ENCODE data around the gene PHLPP1. TPM values are rescaled to one million over a fixed set of nuclear protein-coding genes. Genes with fewer than 3 reads are reported as not detected.
A peak's percentile ranks its signal among the peaks of the same experiment; 100 is the strongest.

Gene PHLPP1
- total RNA-seq, 1 donor from 2014 or later = 21.2 TPM

DNA sequence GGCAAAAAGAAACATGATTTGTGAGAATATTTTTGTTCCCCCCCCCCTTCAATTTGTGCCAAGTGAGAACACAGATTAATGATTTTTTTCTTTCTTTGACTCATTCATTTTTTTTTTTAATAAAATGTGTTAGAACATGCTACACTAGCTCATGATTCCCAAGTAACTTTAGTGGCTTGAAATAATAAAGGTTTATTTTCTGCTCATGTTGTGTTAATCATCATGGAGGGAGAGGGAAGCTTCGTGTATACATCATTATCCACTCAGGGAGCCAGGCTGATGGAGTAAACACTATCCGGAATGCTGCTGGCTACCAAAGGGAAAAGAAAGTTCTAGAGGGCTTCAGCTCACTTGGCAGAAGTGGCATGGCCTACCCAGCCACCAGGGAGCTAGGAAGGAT, 40.6 kb downstream of the PHLPP1 start:
- peaks cover 7% of the 10 kb centered on the region for H3K36me3 Mint-ChIP-seq
- H3K4me1 Mint-ChIP-seq = peaks cover 56% of the 10 kb centered on the region
- no peak overlapping the region for H3K27ac Mint-ChIP-seq
- no peak overlapping the region for H3K4me3 Mint-ChIP-seq
- no peak for DNase-seq (ENCODE audit: low spot score in 2 of 2, unreplicated experiment in 2 of 2)
- no peaks in the 10 kb centered on the region for H3K27me3 Mint-ChIP-seq (ENCODE audit: low read depth)
- peaks cover 7% of the 10 kb centered on the region for H3K9me3 Mint-ChIP-seq
- TF ChIP-seq, protein P1, sequence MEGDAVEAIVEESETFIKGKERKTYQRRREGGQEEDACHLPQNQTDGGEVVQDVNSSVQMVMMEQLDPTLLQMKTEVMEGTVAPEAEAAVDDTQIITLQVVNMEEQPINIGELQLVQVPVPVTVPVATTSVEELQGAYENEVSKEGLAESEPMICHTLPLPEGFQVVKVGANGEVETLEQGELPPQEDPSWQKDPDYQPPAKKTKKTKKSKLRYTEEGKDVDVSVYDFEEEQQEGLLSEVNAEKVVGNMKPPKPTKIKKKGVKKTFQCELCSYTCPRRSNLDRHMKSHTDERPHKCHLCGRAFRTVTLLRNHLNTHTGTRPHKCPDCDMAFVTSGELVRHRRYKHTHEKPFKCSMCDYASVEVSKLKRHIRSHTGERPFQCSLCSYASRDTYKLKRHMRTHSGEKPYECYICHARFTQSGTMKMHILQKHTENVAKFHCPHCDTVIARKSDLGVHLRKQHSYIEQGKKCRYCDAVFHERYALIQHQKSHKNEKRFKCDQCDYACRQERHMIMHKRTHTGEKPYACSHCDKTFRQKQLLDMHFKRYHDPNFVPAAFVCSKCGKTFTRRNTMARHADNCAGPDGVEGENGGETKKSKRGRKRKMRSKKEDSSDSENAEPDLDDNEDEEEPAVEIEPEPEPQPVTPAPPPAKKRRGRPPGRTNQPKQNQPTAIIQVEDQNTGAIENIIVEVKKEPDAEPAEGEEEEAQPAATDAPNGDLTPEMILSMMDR (IDR thresholded peaks at IDR 0.05; ENCODE audit: unreplicated experiment) = no peak

DNA sequence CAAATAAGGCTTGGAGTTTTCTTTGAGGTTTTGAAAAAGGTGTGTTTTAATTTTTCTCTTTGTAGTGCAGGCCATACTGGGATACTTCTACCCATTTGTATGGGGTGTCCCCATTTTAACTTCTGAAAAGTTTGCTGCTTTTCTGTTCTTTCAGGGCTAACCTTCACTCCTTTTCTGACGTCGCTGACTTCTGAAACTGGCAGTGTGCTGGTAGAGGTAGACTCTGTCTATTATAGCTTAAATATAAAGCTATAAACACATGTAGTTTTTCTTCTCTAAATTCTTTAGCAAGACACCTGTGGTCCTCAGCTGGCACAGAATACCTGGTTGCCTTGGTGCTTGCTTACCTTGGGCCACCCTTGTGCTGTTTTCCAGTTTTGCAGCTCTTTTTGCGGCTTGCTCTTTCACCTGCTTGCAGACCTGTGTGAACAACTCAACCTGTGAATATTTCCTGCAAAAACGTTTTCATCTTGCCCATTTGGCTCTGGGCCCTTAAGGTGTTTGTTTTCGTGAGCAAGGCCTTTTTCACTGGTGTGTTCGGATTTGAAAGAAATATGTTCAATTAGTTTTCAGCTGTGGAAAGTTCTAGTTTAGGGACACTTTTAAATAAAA, 42.2 kb downstream of the PHLPP1 start:
- TF ChIP-seq, protein P1 (IDR thresholded peaks at IDR 0.05; ENCODE audit: unreplicated experiment) = no peak
- no peaks in the 10 kb centered on the region for H3K27me3 Mint-ChIP-seq (ENCODE audit: low read depth)
- H3K27ac Mint-ChIP-seq = no peak overlapping the region
- peaks cover 7% of the 10 kb centered on the region for H3K9me3 Mint-ChIP-seq
- H3K4me1 Mint-ChIP-seq = peaks cover 42% of the 10 kb centered on the region
- H3K36me3 Mint-ChIP-seq = peaks cover 7% of the 10 kb centered on the region
- H3K4me3 Mint-ChIP-seq = no peak overlapping the region
- DNase-seq (ENCODE audit: low spot score in 2 of 2, unreplicated experiment in 2 of 2) = no peak

DNA sequence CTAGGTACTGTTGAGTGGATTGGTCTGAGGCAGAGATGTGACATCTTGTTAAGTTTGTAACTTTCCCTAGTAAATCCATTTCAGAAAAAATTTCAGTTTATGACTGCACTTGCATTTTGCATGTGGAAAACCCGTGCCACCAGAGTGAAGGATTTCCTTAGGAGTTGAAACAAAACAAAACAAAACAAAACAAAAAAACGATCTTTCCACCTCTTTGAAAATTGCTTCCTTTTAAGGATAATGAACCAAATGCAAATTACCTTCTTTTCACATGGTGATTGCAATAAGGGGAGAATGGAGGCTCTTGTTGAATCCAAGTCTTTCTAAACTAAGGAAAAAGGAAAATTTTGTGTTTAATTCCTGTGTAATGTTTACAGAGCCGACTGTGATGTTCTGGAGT, 43.2 kb downstream of the PHLPP1 start:
- Mint-ChIP-seq H3K4me3 (no peak overlapping the region), H3K9me3 (peaks cover 7% of the 10 kb centered on the region), H3K27ac (no peak overlapping the region), H3K4me1 (peaks cover 45% of the 10 kb centered on the region), H3K36me3 (peaks cover 7% of the 10 kb centered on the region), H3K27me3 (ENCODE audit: low read depth) (no peaks in the 10 kb centered on the region)
- TF ChIP-seq, protein P1 (IDR thresholded peaks at IDR 0.05; ENCODE audit: unreplicated experiment) = no peak
- no peak for DNase-seq (ENCODE audit: low spot score in 2 of 2, unreplicated experiment in 2 of 2)

DNA sequence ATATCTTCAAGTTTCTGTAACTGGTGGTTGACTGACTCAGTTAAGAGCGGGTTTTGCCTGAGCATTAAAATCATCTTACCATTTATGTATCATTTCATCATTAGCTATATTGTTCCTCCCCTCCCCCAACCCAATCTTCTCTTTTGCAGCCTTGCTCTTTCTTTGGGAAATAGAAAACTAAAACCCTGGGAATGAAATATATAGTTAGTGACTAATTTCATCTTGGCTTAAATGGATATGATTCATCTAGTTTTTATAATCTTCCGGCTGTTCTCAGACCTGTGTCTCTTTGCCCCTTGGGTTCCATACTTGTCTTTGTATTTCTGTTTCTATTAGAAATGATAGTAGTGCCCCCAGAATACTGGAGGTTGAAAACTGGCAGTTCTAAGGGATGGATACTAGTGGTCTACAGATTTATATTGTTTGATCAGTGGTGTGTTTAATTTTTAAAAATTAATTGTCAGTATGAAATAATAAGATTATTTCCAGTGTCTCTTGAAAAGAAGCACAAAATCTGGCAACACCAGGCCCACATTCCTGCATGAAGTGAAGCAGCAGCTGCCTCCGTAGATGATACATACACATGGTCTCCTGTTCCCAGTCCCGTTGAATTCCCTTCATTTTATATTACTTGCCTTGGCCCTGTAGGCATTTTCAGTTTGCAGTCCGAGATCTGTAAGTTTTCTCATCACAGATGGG, 44.5 kb downstream of the PHLPP1 start:
- H3K36me3 Mint-ChIP-seq = peaks cover 6% of the 10 kb centered on the region
- DNase-seq (ENCODE audit: low spot score in 2 of 2, unreplicated experiment in 2 of 2) = no peak
- TF ChIP-seq, protein P1 (IDR thresholded peaks at IDR 0.05; ENCODE audit: unreplicated experiment) = no peak
- peak overlapping the region; percentile 48 for H3K27ac Mint-ChIP-seq
- H3K4me3 Mint-ChIP-seq = no peak overlapping the region
- peaks cover 6% of the 10 kb centered on the region for H3K9me3 Mint-ChIP-seq
- H3K27me3 Mint-ChIP-seq (ENCODE audit: low read depth) = no peaks in the 10 kb centered on the region
- H3K4me1 Mint-ChIP-seq = peaks cover 38% of the 10 kb centered on the region

DNA sequence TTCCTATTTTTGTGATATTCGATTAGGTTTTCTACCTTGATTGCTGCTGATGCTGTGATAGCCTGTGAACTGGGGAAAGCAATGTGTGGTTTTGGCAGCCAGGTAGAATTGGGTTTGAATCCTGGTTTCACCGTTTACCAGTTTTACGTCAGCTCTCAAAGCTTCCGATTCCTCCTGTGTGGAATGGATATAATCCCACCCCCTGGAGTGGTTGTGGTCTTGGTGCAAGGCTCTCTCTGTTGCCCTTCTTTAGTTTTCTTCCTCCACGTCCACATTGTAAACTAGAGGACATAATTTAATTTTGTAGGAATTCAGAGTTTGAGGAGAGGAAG, 45.0 kb downstream of the PHLPP1 start:
- Mint-ChIP-seq H3K9me3 (peaks cover under 1% of the 10 kb centered on the region), H3K27me3 (ENCODE audit: low read depth) (no peaks in the 10 kb centered on the region), H3K4me1 (peaks cover 38% of the 10 kb centered on the region), H3K36me3 (peaks cover 1% of the 10 kb centered on the region), H3K27ac (peak overlapping the region; percentile 48), H3K4me3 (no peak overlapping the region)
- DNase-seq (ENCODE audit: low spot score in 2 of 2, unreplicated experiment in 2 of 2) = no peak
- TF ChIP-seq, protein P1 (IDR thresholded peaks at IDR 0.05; ENCODE audit: unreplicated experiment) = no peak

Data from mesothelial cell of epicardium (in vitro differentiated cells).